Calu3 (cell line): ENCODE results near the gene SPRR2B. TPM values are rescaled to one million over a fixed set of nuclear protein-coding genes. Genes with fewer than 3 reads are reported as not detected.

Experiments
- BruUV-seq: library from RNA; stranded (reverse); fragments of 400-500 nt; replicated peaks from 2 replicates; lab custom pipeline; 2021; lab: Mats Ljungman, UMichigan
- CTCF ChIA-PET: fragments of 300-600 bp; sonication (Branson Sonifier 250); formaldehyde crosslinking; loops from one replicate; lab custom pipeline; 2022; ENCODE audit warnings: antibody characterized with exemption; lab: Charles Lee
- DNase-seq: peaks from one replicate; pipeline ENCODE4 v3.0.0; 2022
- H3K27ac Mint-ChIP-seq: one replicate; pipeline ENCODE4 v1.8.0; 2022; ENCODE audit warnings: mixed read lengths; ENCODE audit not compliant: unreplicated experiment
- H3K27me3 Mint-ChIP-seq: one replicate; pipeline ENCODE4 v1.8.0; 2022; ENCODE audit warnings: mixed read lengths; ENCODE audit not compliant: unreplicated experiment
- H3K36me3 Mint-ChIP-seq: one replicate; pipeline ENCODE4 v1.8.0; 2022; ENCODE audit warnings: mild to moderate bottlenecking, moderate library complexity, mixed read lengths; ENCODE audit not compliant: insufficient read depth, unreplicated experiment
- H3K4me1 Mint-ChIP-seq: one replicate; pipeline ENCODE4 v1.8.0; 2022; ENCODE audit warnings: mild to moderate bottlenecking, low read depth, mixed read lengths; ENCODE audit not compliant: unreplicated experiment
- H3K4me3 Mint-ChIP-seq: one replicate; pipeline ENCODE4 v1.8.0; 2022; ENCODE audit warnings: mild to moderate bottlenecking, low read depth, moderate library complexity, mixed read lengths; ENCODE audit not compliant: unreplicated experiment
- H3K9me3 Mint-ChIP-seq: one replicate; pipeline ENCODE4 v1.8.0; 2022; ENCODE audit warnings: low read depth, mixed read lengths; ENCODE audit not compliant: unreplicated experiment
- CTCF ChIP-seq: fragments of 200-600 bp; IDR thresholded peaks from one replicate; pipeline ENCODE4 v1.8.0; 2022; ENCODE audit warnings: antibody characterized with exemption; ENCODE audit not compliant: unreplicated experiment
- intact Hi-C: fragments of 100-400 bp; cut with micrococcal nuclease; formaldehyde crosslinking; loops from one replicate; pipeline ENCODE4 v1.10.0; 2022; ENCODE audit not compliant: unreplicated experiment
- total RNA-seq: library from RNA; stranded (reverse); gene quantifications from 2 replicates; pipeline ENCODE4 v1.2.3, GENCODE V29; 2022

Gene SPRR2B
- total RNA-seq, 1 experiment from 2014 or later: not detected

GRCh38 chr1:153087652-153088051, 16.2 kb upstream of the SPRR2B start:
- Mint-ChIP-seq H3K27ac (no peak overlapping the region), H3K4me3 (no peak overlapping the region), H3K27me3 (no peaks in the 10 kb centered on the region), H3K36me3 (no peaks in the 10 kb centered on the region), H3K9me3 (no peaks in the 10 kb centered on the region), H3K4me1 (no peaks in the 10 kb centered on the region)
- no peak for DNase-seq
- TF ChIP-seq CTCF: no peak
- BruUV-seq: no TSS peak
- intact Hi-C loops: no loop called here
- CTCF ChIA-PET: no interaction called here

- no TSS peak for BruUV-seq
- TF ChIP-seq CTCF: no peak
- CTCF ChIA-PET: interaction anchor here (0.7 kb wide), 1 partner anchor 239 kb away, joined by 3 read pairs; no protein-coding TSS in a partner anchor
- no peak for DNase-seq
- intact Hi-C loops: loop anchor here (2.0 kb wide), 1 partner anchor 19 kb away; no protein-coding TSS in a partner anchor
- Mint-ChIP-seq H3K27me3 (no peaks in the 10 kb centered on the region), H3K4me3 (no peak overlapping the region), H3K9me3 (peaks cover 5% of the 10 kb centered on the region), H3K36me3 (no peaks in the 10 kb centered on the region), H3K27ac (no peak overlapping the region), H3K4me1 (peaks cover 11% of the 10 kb centered on the region)
Observed at GRCh38 chr1:153081736-153082135, 10.3 kb upstream of the SPRR2B start.

- no TSS peak for BruUV-seq
- no peak for DNase-seq
- Mint-ChIP-seq H3K27ac (no peak overlapping the region), H3K4me1 (peaks cover 13% of the 10 kb centered on the region), H3K4me3 (no peak overlapping the region), H3K36me3 (no peaks in the 10 kb centered on the region), H3K27me3 (no peaks in the 10 kb centered on the region), H3K9me3 (no peaks in the 10 kb centered on the region)
- CTCF ChIA-PET: interaction anchor here (0.7 kb wide), 1 partner anchor 11 kb away, joined by 3 read pairs; no protein-coding TSS in a partner anchor
- no peak for TF ChIP-seq CTCF
- intact Hi-C loops: no loop called here
Observed at GRCh38 chr1:153072806-153073726, 1.7 kb upstream of the SPRR2B start.

- Mint-ChIP-seq H3K27ac (no peak overlapping the region), H3K4me3 (no peak overlapping the region), H3K27me3 (no peaks in the 10 kb centered on the region), H3K4me1 (peaks cover 13% of the 10 kb centered on the region), H3K9me3 (no peaks in the 10 kb centered on the region), H3K36me3 (no peaks in the 10 kb centered on the region)
- CTCF ChIA-PET: no interaction called here
- no peak for DNase-seq
- intact Hi-C loops: no loop called here
- TF ChIP-seq CTCF: no peak
- no TSS peak for BruUV-seq
Observed at GRCh38 chr1:153070243-153070642, 1.2 kb downstream of the SPRR2B start.
